Gastroesophageal sphincter (tissue), 4 donors: ENCODE measurements around the gene AIMP1. TPM values are rescaled to one million over a fixed set of nuclear protein-coding genes. Genes with fewer than 3 reads are reported as not detected.

ENCODE experiments used
- ATAC-seq: fragments of 150-250 bp; one replicate; pipeline ENCODE4 v1.9.1; 2016; ENCODE audit warnings: mild to moderate bottlenecking, moderate library complexity
- H3K27ac ChIP-seq, 4 donors: fragments of 200-600 bp; sonication (generic) in 3 of 4; 1 replicate in 3 of 4; 2 replicates in 1 of 4; pipeline ENCODE4 v1.5.1; 2016 to 2019
- H3K27me3 ChIP-seq: fragments of 200-600 bp; sonication (generic); one replicate; pipeline ENCODE4 v1.5.1; 2019
- H3K36me3 ChIP-seq, 2 donors: fragments of 200-600 bp; sonication (generic); one replicate each; pipeline ENCODE4 v1.5.1; 2019; ENCODE audit warnings: control low read depth in 1 of 2
- H3K4me1 ChIP-seq, 3 donors: fragments of 200-600 bp; sonication (generic); 1 replicate in 2 of 3; 2 replicates in 1 of 3; pipeline ENCODE4 v1.5.1; 2016 to 2019; ENCODE audit warnings: control low read depth in 2 of 3
- H3K4me3 ChIP-seq, 2 donors: fragments of 200-600 bp; sonication (generic); one replicate each; pipeline ENCODE4 v1.5.1; 2019; ENCODE audit warnings: mild to moderate bottlenecking in 1 of 2, moderate library complexity in 1 of 2
- H3K9me3 ChIP-seq, 3 donors: fragments of 200-600 bp; sonication (generic); one replicate each; pipeline ENCODE4 v1.5.1; 2017 to 2019; ENCODE audit warnings: control low read depth in 2 of 3
- CTCF ChIP-seq, 4 experiments: fragments of 200-600 bp in 2 of 4; fragments of 450-650 bp in 2 of 4; sonication (generic) in 1 of 4; IDR thresholded peaks; one replicate each; pipeline ENCODE4 v1.5.1; 2017 to 2019; ENCODE audit warnings: antibody characterized with exemption in 4 of 4, mild to moderate bottlenecking in 2 of 4, moderate library complexity in 2 of 4
- EP300 ChIP-seq: sonication (generic); formaldehyde crosslinking; IDR thresholded peaks from one replicate; pipeline ENCODE4 v1.6.1; 2017; ENCODE audit warnings: antibody characterized with exemption, mild to moderate bottlenecking
- POLR2A ChIP-seq, 2 donors: fragments of 450-650 bp; IDR thresholded peaks; one replicate each; pipeline ENCODE4 v1.6.1; 2017; ENCODE audit warnings: antibody characterized with exemption in 2 of 2, mild to moderate bottlenecking in 2 of 2, moderate library complexity in 1 of 2
- POLR2AphosphoS5 ChIP-seq: sonication (generic); formaldehyde crosslinking; IDR thresholded peaks from one replicate; pipeline ENCODE4 v1.6.1; 2017; ENCODE audit warnings: antibody characterized with exemption
- WGBS, 2 donors: methylation state at CpG; one replicate each; pipeline ENCODE4 v1.1.5; 2018; ENCODE audit warnings: low coverage in 1 of 2; 5-methylcytosine and 5-hydroxymethylcytosine counted together
- total RNA-seq, 4 donors: library from RNA; depleted of rRNA; stranded (reverse); fragments of >200 nt; gene quantifications; one replicate each; pipeline ENCODE4 v1.1.0, GENCODE V29; 2016

AIMP1 gene
- total RNA-seq, 4 donors from 2014 or later, result 29.7 to 34.7 (median 33.2) TPM

GRCh38 chr4:106368678-106369077 is 52.3 kb downstream of the AIMP1 start, which contains the start of gene GIMD1:
Gene GIMD1, minus strand, starts transcription at chr4:106368778. Its CDS starts 1,343 bp downstream, at chr4:106367435.
- no peak within 1 kb of the TSS for H3K4me3 ChIP-seq
- ATAC-seq, result no peak
- no peak within 1 kb of the TSS for H3K27ac ChIP-seq
- 83 to 89% methylated on average over 4 to 5 of the region's 5 CpGs for WGBS, 2 donors
- peaks cover 0 to 6% (median 0%) of the 10 kb centered on the region in 3 donors for H3K4me1 ChIP-seq
- no peaks in the 10 kb centered on the region for H3K27me3 ChIP-seq
- H3K36me3 ChIP-seq, result no peaks in the 10 kb centered on the region
- no peaks in the 10 kb centered on the region for H3K9me3 ChIP-seq
- TF ChIP-seq CTCF (IDR thresholded peaks at IDR 0.05) (no peak), POLR2AphosphoS5 (no peak), POLR2A (IDR thresholded peaks at IDR 0.05) (no peak), EP300 (no peak)

GRCh38 chr4:106369456-106370060 is 53.2 kb downstream of the AIMP1 start:
- no peak for ATAC-seq
- Histone ChIP-seq H3K27ac (no peak overlapping the region), H3K36me3 (no peaks in the 10 kb centered on the region), H3K9me3 (no peaks in the 10 kb centered on the region), H3K4me1 (peaks cover 0 to 6% (median 0%) of the 10 kb centered on the region in 3 donors), H3K27me3 (no peaks in the 10 kb centered on the region), H3K4me3 (no peak overlapping the region)
- 12 to 20% methylated on average over 5 to 6 of the region's 6 CpGs for WGBS, 2 donors
- TF ChIP-seq CTCF (IDR thresholded peaks at IDR 0.05) (peak; percentile 10 to 64 (median 40)), POLR2A (IDR thresholded peaks at IDR 0.05) (no peak), EP300 (no peak), POLR2AphosphoS5 (no peak)

GRCh38 chr4:106370214-106370613 is 53.9 kb downstream of the AIMP1 start:
- no peak overlapping the region for H3K27ac ChIP-seq
- WGBS, 2 donors, result 55 to 56% methylated on average over 2 of the region's 2 CpGs
- ATAC-seq, result no peak
- H3K4me1 ChIP-seq, result peaks cover 0 to 6% (median 0%) of the 10 kb centered on the region in 3 donors
- H3K9me3 ChIP-seq, result no peaks in the 10 kb centered on the region
- peaks cover 4% of the 10 kb centered on the region for H3K27me3 ChIP-seq
- H3K36me3 ChIP-seq, result no peaks in the 10 kb centered on the region
- H3K4me3 ChIP-seq, result no peak overlapping the region
- TF ChIP-seq CTCF (IDR thresholded peaks at IDR 0.05) (no peak), EP300 (no peak), POLR2A (IDR thresholded peaks at IDR 0.05) (no peak), POLR2AphosphoS5 (no peak)

- Histone ChIP-seq H3K27me3 (peaks cover 4% of the 10 kb centered on the region), H3K27ac (no peak overlapping the region), H3K36me3 (no peaks in the 10 kb centered on the region), H3K9me3 (no peaks in the 10 kb centered on the region), H3K4me3 (no peak overlapping the region), H3K4me1 (peaks cover 0 to under 1% (median 0%) of the 10 kb centered on the region in 3 donors)
- ATAC-seq, result no peak
- TF ChIP-seq POLR2AphosphoS5 (no peak), EP300 (no peak), POLR2A (IDR thresholded peaks at IDR 0.05) (no peak), CTCF (IDR thresholded peaks at IDR 0.05) (no peak)
Observed at GRCh38 chr4:106371161-106371560, 54.8 kb downstream of the AIMP1 start.

- WGBS, 2 donors, result 57 to 61% methylated on average over 3 of the region's 3 CpGs
- no peak for ATAC-seq
- H3K36me3 ChIP-seq, result no peaks in the 10 kb centered on the region
- H3K27me3 ChIP-seq, result peaks cover 4% of the 10 kb centered on the region
- H3K4me1 ChIP-seq, result no peaks in the 10 kb centered on the region
- no peak overlapping the region for H3K4me3 ChIP-seq
- TF ChIP-seq EP300, result no peak
- no peak for TF ChIP-seq CTCF (IDR thresholded peaks at IDR 0.05)
- TF ChIP-seq POLR2AphosphoS5, result no peak
- no peak for TF ChIP-seq POLR2A (IDR thresholded peaks at IDR 0.05)
- no peaks in the 10 kb centered on the region for H3K9me3 ChIP-seq
- H3K27ac ChIP-seq, result no peak overlapping the region
Observed at GRCh38 chr4:106373026-106373425, 56.7 kb downstream of the AIMP1 start.
